GM12878 (cell line): ENCODE data around the gene DDX39B. TPM values are rescaled to one million over a fixed set of nuclear protein-coding genes. Genes with fewer than 3 reads are reported as not detected.

Source experiments
- CBFB ChIP-seq: IDR thresholded peaks from 2 replicates; pipeline ENCODE4 v1.6.1; 2016; ENCODE audit warnings: antibody characterized with exemption, low read depth
- CEBPB ChIP-seq, 2 experiments: fragments of 150-350 bp in 1 of 2; IDR thresholded peaks; 2 replicates each; pipeline ENCODE4 v1.6.1; 2012 to 2014; ENCODE audit warnings: low read depth in 2 of 2, low read length in 2 of 2, borderline replicate concordance in 1 of 2, inconsistent platforms in 1 of 2
- CEBPZ ChIP-seq: fragments of 150-350 bp; IDR thresholded peaks from 2 replicates; pipeline ENCODE4 v1.6.1; 2016; ENCODE audit warnings: low read depth, low read length
- E4F1 ChIP-seq: fragments of 450-650 bp; IDR thresholded peaks from 2 replicates; pipeline ENCODE4 v1.6.1; 2018; ENCODE audit warnings: borderline replicate concordance, mild to moderate bottlenecking; ENCODE audit not compliant: partially characterized antibody
- EGR1 ChIP-seq, 2 experiments: IDR thresholded peaks; 1 replicate in 1 of 2; 2 replicates in 1 of 2; pipeline ENCODE4 v1.6.1; 2011 to 2012; ENCODE audit warnings: low read depth in 2 of 2, low read length in 2 of 2, borderline replicate concordance in 1 of 2, mild to moderate bottlenecking in 1 of 2, moderate library complexity in 1 of 2
- ESRRA ChIP-seq: IDR thresholded peaks from 2 replicates; pipeline ENCODE4 v1.6.1; 2012; ENCODE audit warnings: mild to moderate bottlenecking, low read length, improper control_type of control experiment
- FOS ChIP-seq: IDR thresholded peaks from 3 replicates; pipeline ENCODE4 v1.6.1; 2011; ENCODE audit warnings: borderline replicate concordance; ENCODE audit not compliant: insufficient read length; ENCODE audit errors: extremely low read depth
- GATAD2B ChIP-seq: fragments of 450-650 bp; conservative IDR thresholded peaks from 2 replicates; pipeline ENCODE4 v1.6.1; 2017; ENCODE audit warnings: low read depth, mild to moderate bottlenecking, moderate library complexity
- KAT2A ChIP-seq: conservative IDR thresholded peaks from 2 replicates; pipeline ENCODE4 v1.6.1; 2011; ENCODE audit warnings: low read depth, low read length; ENCODE audit not compliant: control insufficient read depth
- KLF5 ChIP-seq: fragments of 450-650 bp; IDR thresholded peaks from 2 replicates; pipeline ENCODE4 v1.6.1; 2014; ENCODE audit warnings: mild to moderate bottlenecking; ENCODE audit not compliant: partially characterized antibody
- MTA3 ChIP-seq: IDR thresholded peaks from 2 replicates; pipeline ENCODE4 v1.6.1; 2012; ENCODE audit warnings: low read length, inconsistent platforms, borderline replicate concordance
- MYC ChIP-seq: IDR thresholded peaks from 2 replicates; pipeline ENCODE4 v1.6.1; 2011; ENCODE audit warnings: mild to moderate bottlenecking, low read length, moderate library complexity, inconsistent platforms; ENCODE audit not compliant: insufficient read depth, insufficient replicate concordance, insufficient read length, severe bottlenecking
- NFYA ChIP-seq: IDR thresholded peaks from 2 replicates; pipeline ENCODE4 v1.6.1; 2011; ENCODE audit warnings: low read depth, mild to moderate bottlenecking, low read length, improper control_type of control experiment, borderline replicate concordance
- NRF1 ChIP-seq: conservative IDR thresholded peaks from 2 replicates; pipeline ENCODE4 v1.6.1; 2011; ENCODE audit warnings: mild to moderate bottlenecking, low read depth, low read length, improper control_type of control experiment
- RAD21 ChIP-seq: IDR thresholded peaks from 2 replicates; pipeline ENCODE4 v1.6.1; 2011; ENCODE audit warnings: mild to moderate bottlenecking, low read depth, low read length, moderate library complexity; ENCODE audit not compliant: insufficient read depth
- SMAD5 ChIP-seq: IDR thresholded peaks from 2 replicates; pipeline ENCODE4 v1.6.1; 2016; ENCODE audit warnings: antibody characterized with exemption, low read depth
- SREBF2 ChIP-seq: IDR thresholded peaks from 2 replicates; pipeline ENCODE4 v1.6.1; 2012; ENCODE audit warnings: mild to moderate bottlenecking, low read length
- TAF1 ChIP-seq: IDR thresholded peaks from 2 replicates; pipeline ENCODE4 v1.6.1; 2011; ENCODE audit warnings: mild to moderate bottlenecking, low read depth, low read length, borderline replicate concordance
- TARDBP ChIP-seq: IDR thresholded peaks from 2 replicates; pipeline ENCODE4 v1.6.1; 2016; ENCODE audit warnings: borderline replicate concordance
- TBL1XR1 ChIP-seq: IDR thresholded peaks from 2 replicates; pipeline ENCODE4 v1.6.1; 2012; ENCODE audit warnings: low read depth, low read length, improper control_type of control experiment
- YY1 ChIP-seq: IDR thresholded peaks from 2 replicates; pipeline ENCODE4 v1.6.1; 2011; ENCODE audit warnings: low read depth, mild to moderate bottlenecking, low read length
- ZNF207 ChIP-seq: fragments of 450-650 bp; IDR thresholded peaks from 2 replicates; pipeline ENCODE4 v1.6.1; 2014; ENCODE audit warnings: antibody characterized with exemption, mild to moderate bottlenecking, borderline replicate concordance
- ZNF217 ChIP-seq: fragments of 450-650 bp; IDR thresholded peaks from 2 replicates; pipeline ENCODE4 v1.6.1; 2017; ENCODE audit warnings: antibody characterized with exemption, mild to moderate bottlenecking
- ZZZ3 ChIP-seq: IDR thresholded peaks from 2 replicates; pipeline ENCODE4 v1.6.1; 2011; ENCODE audit warnings: low read depth; ENCODE audit not compliant: control insufficient read depth, insufficient read length
- polyA plus RNA-seq, 11 experiments: library from polyadenylated mRNA; depleted of rRNA in 4 of 11; unstranded in 6 of 11; stranded (reverse) in 5 of 11; fragments of >200 nt; fragmentation: Nextera tagmentation in 4 of 11; fragmentation: Illumina TruSeq in 1 of 11; extraction: Ambion mirVana in 4 of 11; extraction: Trizol in 1 of 11; gene quantifications; 1 replicate in 1 of 11; 2 replicates in 10 of 11; pipeline versions ENCODE4 v1.2.1 to v1.2.3, GENCODE V29; 2011 to 2016; ENCODE audit warnings: inconsistent platforms in 2 of 11, missing spikeins in 2 of 11, low read depth in 1 of 11
- total RNA-seq, 4 experiments: library from RNA; depleted of rRNA in 3 of 4; stranded (reverse); fragments of >200 nt in 3 of 4; fragmentation: Illumina TruSeq in 1 of 4; extraction: Trizol in 1 of 4; gene quantifications; 2 replicates each; pipeline versions ENCODE4 v1.2.1 to v1.2.3, GENCODE V29; 2013 to 2021
- TF ChIP-seq, protein P1 (sequence below): fragments of 450-650 bp; IDR thresholded peaks from 2 replicates; pipeline ENCODE4 v1.6.1; 2016; ENCODE audit warnings: mild to moderate bottlenecking

The DDX39B gene
- total and polyA plus RNA-seq, 10 of the 15 experiments (the other 5 are each of a cell fraction or from before 2014, with no cell fraction given): 271 to 661 (median 330) TPM

DNA sequence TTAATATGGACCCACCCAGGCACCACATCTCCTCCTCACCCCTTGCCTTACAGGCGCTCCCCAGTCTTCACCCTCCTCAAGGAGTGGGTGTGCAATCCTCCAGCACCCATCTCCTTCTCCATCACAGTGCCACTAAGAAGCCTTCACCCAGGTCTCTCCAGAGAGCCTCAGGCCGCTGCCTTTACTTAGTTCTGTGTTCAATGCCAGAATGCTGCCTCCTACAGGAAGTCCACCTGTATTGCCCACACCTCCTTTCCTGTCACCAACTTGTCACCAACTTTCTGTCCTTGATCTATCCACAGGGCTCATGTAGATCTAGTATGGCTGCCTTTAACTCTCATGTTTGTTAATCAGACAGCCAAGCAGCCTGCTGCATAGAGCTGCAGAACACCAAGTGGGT lies 43.7 kb upstream of the DDX39B start (continued):
- TF ChIP-seq TARDBP (no peak), EGR1 (IDR thresholded peaks at IDR 0.05; ENCODE audit: borderline replicate concordance in 1 of 2, low read depth in 2 of 2, low read length in 2 of 2) (no peak), GATAD2B (no peak), SMAD5 (no peak), ESRRA (no peak), CBFB (no peak), CEBPZ (no peak), KLF5 (no peak), ZNF217 (no peak), ZZZ3 (no peak), NRF1 (no peak), E4F1 (no peak), YY1 (0 out of 2 replicates have a peak, but pooled peaks have one; percentile 22), MTA3 (no peak), TAF1 (no peak), SREBF2 (no peak), RAD21 (peak; percentile 53), CEBPB (IDR thresholded peaks at IDR 0.05; ENCODE audit: borderline replicate concordance in 1 of 2, low read depth in 2 of 2, low read length in 2 of 2) (no peak), ZNF207 (no peak), KAT2A (no peak), FOS (no peak), NFYA (no peak), MYC (no peak), TBL1XR1 (no peak)
- TF ChIP-seq, protein P1, sequence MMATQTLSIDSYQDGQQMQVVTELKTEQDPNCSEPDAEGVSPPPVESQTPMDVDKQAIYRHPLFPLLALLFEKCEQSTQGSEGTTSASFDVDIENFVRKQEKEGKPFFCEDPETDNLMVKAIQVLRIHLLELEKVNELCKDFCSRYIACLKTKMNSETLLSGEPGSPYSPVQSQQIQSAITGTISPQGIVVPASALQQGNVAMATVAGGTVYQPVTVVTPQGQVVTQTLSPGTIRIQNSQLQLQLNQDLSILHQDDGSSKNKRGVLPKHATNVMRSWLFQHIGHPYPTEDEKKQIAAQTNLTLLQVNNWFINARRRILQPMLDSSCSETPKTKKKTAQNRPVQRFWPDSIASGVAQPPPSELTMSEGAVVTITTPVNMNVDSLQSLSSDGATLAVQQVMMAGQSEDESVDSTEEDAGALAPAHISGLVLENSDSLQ: peak; percentile 58
